ENCODE results near the gene IL17RD. TPM values are rescaled to one million over a fixed set of nuclear protein-coding genes. Genes with fewer than 3 reads are reported as not detected.

Gene IL17RD
- polyA plus RNA-seq, 1 of the 3 experiments (the other 2 are of a cell fraction) = 2.4 TPM

DNA sequence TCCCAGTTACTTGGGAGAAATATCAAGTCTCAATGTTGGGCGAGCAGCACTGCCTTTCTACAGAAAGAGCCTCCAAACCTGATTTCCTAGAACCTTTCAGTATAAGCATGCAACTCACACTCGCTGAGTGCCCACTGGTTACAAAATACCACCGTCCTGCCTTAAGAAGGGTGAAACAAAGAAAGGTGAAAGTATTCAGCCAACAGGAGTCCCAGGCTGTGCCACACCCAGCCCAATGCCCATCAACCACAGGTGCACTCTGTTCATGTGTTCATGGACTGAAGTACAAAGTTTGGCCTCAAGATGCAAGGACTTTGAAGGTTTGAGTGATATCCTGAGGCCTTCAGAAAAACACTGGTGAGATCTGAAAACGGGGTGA, 34.0 kb downstream of the IL17RD start (continued):
- TF ChIP-seq, protein P1, sequence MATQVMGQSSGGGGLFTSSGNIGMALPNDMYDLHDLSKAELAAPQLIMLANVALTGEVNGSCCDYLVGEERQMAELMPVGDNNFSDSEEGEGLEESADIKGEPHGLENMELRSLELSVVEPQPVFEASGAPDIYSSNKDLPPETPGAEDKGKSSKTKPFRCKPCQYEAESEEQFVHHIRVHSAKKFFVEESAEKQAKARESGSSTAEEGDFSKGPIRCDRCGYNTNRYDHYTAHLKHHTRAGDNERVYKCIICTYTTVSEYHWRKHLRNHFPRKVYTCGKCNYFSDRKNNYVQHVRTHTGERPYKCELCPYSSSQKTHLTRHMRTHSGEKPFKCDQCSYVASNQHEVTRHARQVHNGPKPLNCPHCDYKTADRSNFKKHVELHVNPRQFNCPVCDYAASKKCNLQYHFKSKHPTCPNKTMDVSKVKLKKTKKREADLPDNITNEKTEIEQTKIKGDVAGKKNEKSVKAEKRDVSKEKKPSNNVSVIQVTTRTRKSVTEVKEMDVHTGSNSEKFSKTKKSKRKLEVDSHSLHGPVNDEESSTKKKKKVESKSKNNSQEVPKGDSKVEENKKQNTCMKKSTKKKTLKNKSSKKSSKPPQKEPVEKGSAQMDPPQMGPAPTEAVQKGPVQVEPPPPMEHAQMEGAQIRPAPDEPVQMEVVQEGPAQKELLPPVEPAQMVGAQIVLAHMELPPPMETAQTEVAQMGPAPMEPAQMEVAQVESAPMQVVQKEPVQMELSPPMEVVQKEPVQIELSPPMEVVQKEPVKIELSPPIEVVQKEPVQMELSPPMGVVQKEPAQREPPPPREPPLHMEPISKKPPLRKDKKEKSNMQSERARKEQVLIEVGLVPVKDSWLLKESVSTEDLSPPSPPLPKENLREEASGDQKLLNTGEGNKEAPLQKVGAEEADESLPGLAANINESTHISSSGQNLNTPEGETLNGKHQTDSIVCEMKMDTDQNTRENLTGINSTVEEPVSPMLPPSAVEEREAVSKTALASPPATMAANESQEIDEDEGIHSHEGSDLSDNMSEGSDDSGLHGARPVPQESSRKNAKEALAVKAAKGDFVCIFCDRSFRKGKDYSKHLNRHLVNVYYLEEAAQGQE (IDR thresholded peaks at IDR 0.05; ENCODE audit: low read depth, low read length) = no peak
- TF ChIP-seq, protein P2, sequence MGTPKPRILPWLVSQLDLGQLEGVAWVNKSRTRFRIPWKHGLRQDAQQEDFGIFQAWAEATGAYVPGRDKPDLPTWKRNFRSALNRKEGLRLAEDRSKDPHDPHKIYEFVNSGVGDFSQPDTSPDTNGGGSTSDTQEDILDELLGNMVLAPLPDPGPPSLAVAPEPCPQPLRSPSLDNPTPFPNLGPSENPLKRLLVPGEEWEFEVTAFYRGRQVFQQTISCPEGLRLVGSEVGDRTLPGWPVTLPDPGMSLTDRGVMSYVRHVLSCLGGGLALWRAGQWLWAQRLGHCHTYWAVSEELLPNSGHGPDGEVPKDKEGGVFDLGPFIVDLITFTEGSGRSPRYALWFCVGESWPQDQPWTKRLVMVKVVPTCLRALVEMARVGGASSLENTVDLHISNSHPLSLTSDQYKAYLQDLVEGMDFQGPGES (IDR thresholded peaks at IDR 0.05; ENCODE audit: low read depth, low read length) = no peak
- TF ChIP-seq EP300 (IDR thresholded peaks at IDR 0.05; ENCODE audit: borderline replicate concordance in 1 of 2, low read depth in 1 of 2, low read length in 1 of 2) = no peak
- no peak for TF ChIP-seq FOXM1 (IDR thresholded peaks at IDR 0.05; ENCODE audit: low read depth)

DNA sequence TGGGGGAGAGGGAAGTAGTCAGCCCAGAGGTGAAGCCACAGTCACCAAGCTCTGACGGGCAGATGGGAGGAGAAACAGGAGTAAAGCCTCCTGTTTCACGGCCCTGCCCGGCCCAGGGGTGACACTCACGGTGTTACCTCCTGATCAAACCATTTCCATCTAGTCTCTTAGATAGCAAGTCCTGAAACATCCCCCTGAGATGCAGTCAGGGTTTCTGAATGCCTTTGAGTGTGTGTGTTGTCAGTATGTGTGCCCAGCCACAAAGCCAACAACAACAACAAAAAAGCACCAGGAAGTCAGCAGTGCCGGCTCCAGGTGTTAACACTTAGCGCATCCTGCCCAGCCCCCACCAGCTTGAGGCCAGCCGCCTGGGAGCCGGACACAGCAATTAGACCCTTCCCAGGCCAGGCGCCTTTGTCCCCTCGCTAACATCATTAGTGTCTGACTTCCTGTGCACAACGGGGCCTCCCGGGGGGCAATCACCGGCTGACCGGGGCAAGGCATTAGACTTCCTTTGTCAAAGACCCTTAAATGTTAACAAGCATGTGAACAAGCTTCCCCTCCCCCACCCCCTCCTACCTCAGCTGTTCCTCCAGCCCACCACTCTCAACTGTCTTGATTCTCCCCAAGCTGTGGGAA, 34.5 kb downstream of the IL17RD start:
- WGBS (ENCODE audit: low lambda C conversion rate) = 61% methylated on average over 10 of the region's 14 CpGs
- no peaks in the 10 kb centered on the region for H3K9me3 ChIP-seq
- H3F3A ChIP-seq (replicated peaks; ENCODE audit: insufficient read depth) = peaks cover 10% of the 10 kb centered on the region
- peak overlapping the region in 1 of 2 experiments; percentile 100; a peak in 2 of 4 replicates for H3K27ac ChIP-seq (ENCODE audit: low read depth in 2 of 2, low read length in 1 of 2)
- TF ChIP-seq FOXJ3 (CRISPR knock-in tag; IDR thresholded peaks at IDR 0.05) (peak; percentile 95), RAD21 (IDR thresholded peaks at IDR 0.05; ENCODE audit: low read length) (peak; percentile 30; the same call in 1 of the 2 replicates), GATA2 (CRISPR knock-in tag; IDR thresholded peaks at IDR 0.05) (peak; percentile 79), TCF12 (IDR thresholded peaks at IDR 0.05) (peak; percentile 64; the same call in 1 of the 2 replicates), SIN3A (IDR thresholded peaks at IDR 0.05; ENCODE audit: borderline replicate concordance, low read depth, low read length) (no peak), SMC3 (IDR thresholded peaks at IDR 0.05; ENCODE audit: low read depth, low read length) (no peak), CHD2 (IDR thresholded peaks at IDR 0.05; ENCODE audit: low read length, partially characterized antibody) (peak; percentile 95), EP300 (IDR thresholded peaks at IDR 0.05; ENCODE audit: borderline replicate concordance in 1 of 2, low read depth in 1 of 2, low read length in 1 of 2) (peak; percentile 9 to 98; a peak in 2 of 4 replicates), POLR2AphosphoS5 (IDR thresholded peaks at IDR 0.05; ENCODE audit: low read depth, low read length) (no peak), RCOR1 (IDR thresholded peaks at IDR 0.05; ENCODE audit: low read length) (peak; percentile 70; the same call in 1 of the 2 replicates)
- TF ChIP-seq, protein P3, sequence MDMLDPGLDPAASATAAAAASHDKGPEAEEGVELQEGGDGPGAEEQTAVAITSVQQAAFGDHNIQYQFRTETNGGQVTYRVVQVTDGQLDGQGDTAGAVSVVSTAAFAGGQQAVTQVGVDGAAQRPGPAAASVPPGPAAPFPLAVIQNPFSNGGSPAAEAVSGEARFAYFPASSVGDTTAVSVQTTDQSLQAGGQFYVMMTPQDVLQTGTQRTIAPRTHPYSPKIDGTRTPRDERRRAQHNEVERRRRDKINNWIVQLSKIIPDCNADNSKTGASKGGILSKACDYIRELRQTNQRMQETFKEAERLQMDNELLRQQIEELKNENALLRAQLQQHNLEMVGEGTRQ (IDR thresholded peaks at IDR 0.05; ENCODE audit: borderline replicate concordance, low read depth, low read length) = no peak
- ChIA-PET POLR2A (interaction anchor here (0.6 to 2.2 kb wide), 12 partner anchors 9 to 96 kb away, joined by 3 to 10 read pairs (median 4); partner anchors contain the start of gene IL17RD), CTCF (interaction anchor here (1.2 to 2.7 kb wide), 7 partner anchors 10 to 39 kb away, joined by 3 to 11 read pairs (median 4); no protein-coding TSS in a partner anchor)
- peak; percentile 81 for DNase-seq
- peaks cover 8 to 75% of the 10 kb centered on the region in 2 experiments; a peak in 3 of 4 replicates for H3K4me1 ChIP-seq (ENCODE audit: control insufficient read depth in 1 of 2, insufficient read depth in 2 of 2, low read depth in 1 of 2, low read length in 1 of 2)
- no peaks in the 10 kb centered on the region for H4K20me1 ChIP-seq (ENCODE audit: insufficient read depth)
- H3K4me3 ChIP-seq (ENCODE audit: low read depth in 2 of 2, low read length in 1 of 2) = no peak overlapping the region; a peak in 1 of 4 replicates
- H3K9ac ChIP-seq = no peak overlapping the region
- no peaks in the 10 kb centered on the region for H3K27me3 ChIP-seq (ENCODE audit: insufficient read depth)
- H3K9me2 ChIP-seq = no peaks in the 10 kb centered on the region
- no peak overlapping the region for H3K4me2 ChIP-seq
- H3K36me3 ChIP-seq (replicated peaks in 1 of 2; ENCODE audit: control insufficient read depth in 1 of 2, insufficient read depth in 2 of 2, low read length in 1 of 2) = no peaks in the 10 kb centered on the region
- H2AFZ ChIP-seq (ENCODE audit: low read depth) = no peak overlapping the region
- H3K79me2 ChIP-seq (ENCODE audit: insufficient read depth) = no peaks in the 10 kb centered on the region

Measured in SK-N-SH (cell line).